Right forelimb (tissue), 1 donor: ENCODE results near the gene ZFP92.
"Not testable (repeated sequence)": the region's sequence is repeated elsewhere in the genome, so short reads cannot be mapped to it uniquely, and the experiment has no call there.

ENCODE experiments used
- DNase-seq: peaks from one replicate; pipeline ENCODE4 v3.0.0-alpha.2; 2018

Gene ZFP92

GRCh38 chrX:153411255-153411987, at the start of gene ZFP92:
TSS of gene ZFP92 (plus strand) at chrX:153411472. CDS start at chrX:153418323, 6,851 bp downstream.
- no peak for DNase-seq

GRCh38 chrX:153361781-153362397, 49.4 kb upstream of the ZFP92 start:
- DNase-seq, result no peak

GRCh38 chrX:153365670-153366069, 45.6 kb upstream of the ZFP92 start:
- DNase-seq, result no peak

- DNase-seq, result no peak
Observed at GRCh38 chrX:153366119-153366518, 45.2 kb upstream of the ZFP92 start.

GRCh38 chrX:153366878-153367538, 44.3 kb upstream of the ZFP92 start:
- DNase-seq, result no peak

- no peak for DNase-seq
Observed at GRCh38 chrX:153370293-153371055, 40.8 kb upstream of the ZFP92 start.

- no peak for DNase-seq
Observed at GRCh38 chrX:153371256-153371655, 40.0 kb upstream of the ZFP92 start.

- no peak for DNase-seq
Observed at GRCh38 chrX:153372949-153373348, 38.3 kb upstream of the ZFP92 start.

GRCh38 chrX:153374426-153374825, 36.8 kb upstream of the ZFP92 start:
- no peak for DNase-seq

- DNase-seq, result no peak
Observed at GRCh38 chrX:153375571-153375970, 35.7 kb upstream of the ZFP92 start.

- no peak for DNase-seq
Observed at GRCh38 chrX:153377727-153378126, 33.5 kb upstream of the ZFP92 start.

- DNase-seq, result no peak
Observed at GRCh38 chrX:153378607-153379006, 32.7 kb upstream of the ZFP92 start.

GRCh38 chrX:153379508-153379907, 31.8 kb upstream of the ZFP92 start:
- no peak for DNase-seq

- no peak for DNase-seq
Observed at GRCh38 chrX:153379971-153380581, 31.2 kb upstream of the ZFP92 start.

GRCh38 chrX:153380691-153381090, 30.6 kb upstream of the ZFP92 start:
- DNase-seq, result no peak

GRCh38 chrX:153381684-153382532, 29.4 kb upstream of the ZFP92 start:
- peak; percentile 82 for DNase-seq

GRCh38 chrX:153382563-153383482, 28.4 kb upstream of the ZFP92 start:
- no peak for DNase-seq

- no peak for DNase-seq
Observed at GRCh38 chrX:153384390-153384789, 26.9 kb upstream of the ZFP92 start.

GRCh38 chrX:153384973-153385372, 26.3 kb upstream of the ZFP92 start:
- not testable (repeated sequence) for DNase-seq

GRCh38 chrX:153386097-153386496, 25.2 kb upstream of the ZFP92 start:
- DNase-seq, result no peak

- DNase-seq, result no peak
Observed at GRCh38 chrX:153387345-153387744, 23.9 kb upstream of the ZFP92 start.
